DMS53 (cell line): Measurements from ENCODE around the gene RABL6.
"Not testable (repeated sequence)": the region's sequence is repeated elsewhere in the genome, so short reads cannot be mapped to it uniquely, and the experiment has no call there.

ENCODE experiments used
- DNase-seq: peaks from one replicate; lab custom pipeline; 2025; lab: John Stamatoyannopoulos, UW

The RABL6 gene

DNA sequence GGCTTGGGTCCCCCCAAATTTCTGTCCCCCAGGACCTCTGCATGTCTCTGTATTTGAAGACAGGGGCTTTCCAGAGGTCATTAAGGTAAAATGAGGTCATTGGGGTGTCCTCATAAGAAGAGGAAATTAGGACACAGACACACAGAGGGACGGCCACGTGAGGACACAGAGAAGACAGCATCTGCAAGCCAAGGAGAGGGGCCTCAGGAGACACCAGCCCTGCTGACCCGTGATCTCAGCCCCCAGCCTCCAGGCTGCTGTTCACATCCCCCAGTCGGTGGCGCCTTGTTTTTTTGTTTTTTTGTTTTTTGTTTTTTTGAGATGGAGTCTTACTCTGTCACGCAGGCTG is 12.8 kb upstream of the RABL6 start:
- no peak for DNase-seq

DNA sequence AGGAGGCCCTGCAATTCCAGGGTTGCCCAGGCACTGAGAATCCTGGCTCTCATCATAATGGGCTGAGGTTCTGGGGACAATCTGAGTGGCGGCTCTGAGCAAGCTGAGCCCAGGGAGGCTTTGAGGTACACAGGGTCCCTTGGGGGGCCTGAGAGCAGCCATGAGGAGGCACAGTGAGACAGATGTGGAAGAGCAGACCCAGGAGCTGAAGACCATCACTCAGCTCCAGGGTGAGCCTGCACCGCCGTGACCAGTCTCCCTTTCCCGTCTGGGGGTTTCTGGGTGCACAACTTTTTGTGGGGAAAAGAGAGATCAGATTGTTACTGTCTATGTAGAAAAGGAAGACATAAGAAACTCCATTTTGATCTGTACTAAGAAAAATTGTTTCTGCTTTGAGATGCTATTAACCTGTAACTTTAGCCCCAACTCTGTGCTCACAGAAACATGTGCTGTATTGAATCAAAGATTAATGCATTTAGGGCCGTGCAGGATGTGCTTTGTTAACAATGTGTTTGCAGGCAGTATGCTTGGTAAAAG is 11.4 kb upstream of the RABL6 start, which contains the start of gene CCDC183:
CCDC183 (plus strand) TSS at position 101 of the 537 bp plus-strand sequence; CDS start at position 161, 60 bp downstream.
- DNase-seq, result no peak

DNA sequence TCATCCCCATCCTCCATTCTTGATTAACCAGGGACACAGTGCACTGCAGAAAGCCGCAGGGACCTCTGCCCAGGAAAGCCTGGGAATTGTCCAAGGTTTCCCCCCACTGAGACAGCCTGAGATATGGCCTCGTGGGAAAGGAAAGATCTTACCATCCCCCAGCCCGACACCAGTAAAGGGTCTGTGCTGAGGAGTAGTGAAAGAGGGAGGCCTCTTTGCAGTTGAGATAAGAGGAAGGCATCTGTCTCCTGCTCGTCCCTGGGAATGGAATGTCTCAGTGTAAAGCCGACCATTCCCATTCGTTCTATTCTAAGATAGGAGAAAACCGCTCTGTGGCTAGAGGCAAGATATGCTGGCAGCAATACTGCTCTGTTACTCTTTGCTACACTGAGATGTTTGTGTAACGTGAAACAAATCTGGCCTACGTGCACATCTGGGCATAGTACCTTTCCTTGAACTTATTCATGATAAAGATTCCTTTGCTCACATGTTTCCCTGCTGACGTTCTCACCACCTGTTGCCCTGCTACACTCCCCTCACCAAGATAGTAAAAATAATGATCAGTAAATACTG is 10.9 kb upstream of the RABL6 start:
- DNase-seq, result not testable (repeated sequence)

DNA sequence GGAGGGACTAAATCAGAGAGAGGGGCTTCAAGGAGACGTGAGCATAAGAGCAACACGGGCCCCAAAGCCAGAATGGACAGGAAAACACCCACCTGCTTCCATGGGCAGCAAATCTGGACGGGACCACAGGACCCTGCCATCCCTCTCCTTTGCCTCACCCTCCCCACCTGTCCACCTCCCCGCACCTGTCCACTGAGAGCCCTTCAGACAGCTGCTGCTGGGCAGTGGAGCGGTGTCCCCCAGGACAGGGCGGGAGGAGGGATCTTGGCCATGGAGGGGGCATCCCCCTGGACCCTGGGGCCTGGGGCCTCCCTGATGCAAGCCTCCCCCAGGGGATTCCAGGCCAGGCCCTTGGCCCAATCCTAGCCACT is 9.1 kb upstream of the RABL6 start:
- peak; percentile 56 for DNase-seq

DNA sequence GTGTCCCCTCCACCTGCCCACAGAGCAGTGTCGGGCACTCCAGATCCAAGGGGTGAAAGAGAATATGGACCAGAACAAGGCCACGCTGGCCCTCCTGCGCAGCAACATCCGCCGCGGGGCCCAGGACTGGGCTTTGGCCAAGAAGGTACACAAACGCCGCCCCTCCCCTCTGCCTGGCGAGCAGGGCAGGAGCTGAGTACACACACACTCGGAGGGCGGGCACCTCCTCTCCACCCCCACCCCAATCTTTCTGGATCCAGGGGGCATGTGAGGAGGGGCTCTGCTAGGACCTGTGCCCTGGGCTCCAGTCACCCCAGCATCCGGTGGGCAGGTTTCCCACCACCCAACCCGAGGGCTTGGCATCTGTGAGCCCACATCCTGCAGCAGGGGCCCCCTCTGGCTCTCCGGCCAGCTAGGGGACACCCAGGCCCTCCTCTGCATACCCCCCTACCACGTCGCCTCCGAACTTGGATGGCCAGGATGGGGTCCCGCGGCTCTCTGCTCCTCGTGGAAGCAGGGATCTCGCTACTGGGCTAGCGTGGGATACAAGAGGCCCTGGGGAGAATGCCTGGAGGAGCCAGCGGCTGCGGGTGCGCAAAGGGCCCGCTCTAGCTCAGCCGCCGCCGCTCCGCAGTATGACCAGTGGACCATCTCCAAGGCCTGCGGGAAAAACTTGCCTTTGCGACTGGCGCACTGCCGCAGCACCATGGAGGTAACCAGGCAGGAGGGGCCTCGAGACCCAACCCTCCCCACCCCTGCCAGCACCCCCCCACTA is 8.5 kb upstream of the RABL6 start:
- DNase-seq, result peak; percentile 90

DNA sequence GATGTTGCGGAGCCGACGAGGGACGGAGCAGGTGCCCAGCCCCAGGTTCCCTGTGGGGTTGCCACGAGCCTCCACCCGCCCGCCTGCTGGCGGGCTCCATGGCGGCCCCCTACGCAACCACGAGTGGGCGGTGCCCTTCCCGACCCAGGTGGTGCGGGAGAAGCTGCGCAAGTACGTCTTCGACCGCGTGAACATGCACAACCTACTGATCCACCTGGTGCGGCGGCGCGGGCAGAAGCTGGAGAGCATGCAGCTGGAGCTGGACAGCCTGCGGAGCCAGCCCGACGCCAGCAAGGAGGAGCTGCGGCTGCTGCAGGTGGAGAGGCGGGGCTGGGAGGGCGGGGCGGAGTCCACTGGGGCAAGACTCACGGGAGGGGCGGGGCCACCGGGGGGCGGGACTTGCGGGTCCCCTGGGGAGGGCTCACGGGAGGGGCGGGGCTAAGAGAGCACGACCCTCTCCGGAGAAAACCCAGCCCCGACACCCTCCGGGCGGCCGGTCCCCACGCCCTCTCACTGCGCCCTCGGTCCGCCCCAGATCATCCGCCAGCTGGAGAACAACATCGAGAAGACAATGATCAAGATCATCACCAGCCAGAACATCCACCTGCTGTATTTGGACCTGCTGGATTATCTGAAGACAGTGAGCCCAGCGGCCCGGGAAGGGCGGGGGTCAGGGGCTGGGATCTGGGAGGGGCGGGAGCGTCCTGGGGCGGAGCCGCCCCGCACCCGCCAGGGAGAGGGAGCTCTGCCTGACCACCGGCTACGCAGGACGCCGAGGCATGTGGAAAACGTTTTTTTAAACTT is 7.7 kb upstream of the RABL6 start:
- DNase-seq, result peak; percentile 99

DNA sequence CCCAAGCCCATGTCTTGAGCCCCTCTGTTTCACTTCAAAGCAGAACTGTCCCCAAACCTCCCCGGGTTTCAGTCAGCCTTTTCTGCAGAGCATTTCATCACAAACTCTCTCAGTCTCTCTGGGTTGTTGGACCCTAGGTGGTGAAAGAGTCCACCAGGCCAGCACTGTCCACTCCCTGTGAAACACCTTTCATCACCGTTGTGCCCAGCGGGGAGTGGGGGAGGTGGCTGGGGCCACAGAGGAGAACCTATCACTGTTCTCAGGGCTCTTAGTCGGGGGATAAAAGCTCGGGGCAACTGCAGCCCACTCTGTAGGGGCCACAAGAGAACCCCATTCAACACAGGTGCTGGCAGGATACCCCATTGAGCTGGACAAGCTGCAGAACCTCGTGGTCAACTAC is 5.4 kb upstream of the RABL6 start:
- DNase-seq, result no peak

DNA sequence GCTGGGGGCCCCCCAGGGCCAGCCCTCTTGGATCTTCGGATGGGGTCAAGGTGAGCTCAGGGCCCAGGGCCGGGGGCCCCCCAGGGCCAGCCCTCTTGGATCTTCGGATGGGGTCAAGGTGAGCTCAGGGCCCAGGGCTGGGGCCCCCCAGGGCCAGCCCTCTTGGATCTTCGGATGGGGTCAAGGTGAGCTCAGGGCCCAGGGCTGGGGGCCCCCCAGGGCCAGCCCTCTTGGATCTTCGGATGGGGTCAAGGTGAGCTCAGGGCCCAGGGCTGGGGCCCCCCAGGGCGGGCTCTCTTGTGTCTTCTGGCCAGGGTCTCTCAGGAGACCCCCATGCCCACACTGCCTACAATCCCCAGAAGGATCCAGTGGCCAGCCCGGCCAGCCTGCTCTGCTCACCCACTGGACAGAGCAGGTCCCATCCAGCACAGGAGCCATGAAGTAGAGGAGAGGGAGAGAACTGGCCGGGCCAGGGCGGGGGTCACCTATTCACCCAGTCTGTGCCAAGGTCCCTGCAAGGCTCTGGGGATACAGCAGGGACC is 4.7 kb upstream of the RABL6 start:
- DNase-seq, result not testable (repeated sequence)

DNA sequence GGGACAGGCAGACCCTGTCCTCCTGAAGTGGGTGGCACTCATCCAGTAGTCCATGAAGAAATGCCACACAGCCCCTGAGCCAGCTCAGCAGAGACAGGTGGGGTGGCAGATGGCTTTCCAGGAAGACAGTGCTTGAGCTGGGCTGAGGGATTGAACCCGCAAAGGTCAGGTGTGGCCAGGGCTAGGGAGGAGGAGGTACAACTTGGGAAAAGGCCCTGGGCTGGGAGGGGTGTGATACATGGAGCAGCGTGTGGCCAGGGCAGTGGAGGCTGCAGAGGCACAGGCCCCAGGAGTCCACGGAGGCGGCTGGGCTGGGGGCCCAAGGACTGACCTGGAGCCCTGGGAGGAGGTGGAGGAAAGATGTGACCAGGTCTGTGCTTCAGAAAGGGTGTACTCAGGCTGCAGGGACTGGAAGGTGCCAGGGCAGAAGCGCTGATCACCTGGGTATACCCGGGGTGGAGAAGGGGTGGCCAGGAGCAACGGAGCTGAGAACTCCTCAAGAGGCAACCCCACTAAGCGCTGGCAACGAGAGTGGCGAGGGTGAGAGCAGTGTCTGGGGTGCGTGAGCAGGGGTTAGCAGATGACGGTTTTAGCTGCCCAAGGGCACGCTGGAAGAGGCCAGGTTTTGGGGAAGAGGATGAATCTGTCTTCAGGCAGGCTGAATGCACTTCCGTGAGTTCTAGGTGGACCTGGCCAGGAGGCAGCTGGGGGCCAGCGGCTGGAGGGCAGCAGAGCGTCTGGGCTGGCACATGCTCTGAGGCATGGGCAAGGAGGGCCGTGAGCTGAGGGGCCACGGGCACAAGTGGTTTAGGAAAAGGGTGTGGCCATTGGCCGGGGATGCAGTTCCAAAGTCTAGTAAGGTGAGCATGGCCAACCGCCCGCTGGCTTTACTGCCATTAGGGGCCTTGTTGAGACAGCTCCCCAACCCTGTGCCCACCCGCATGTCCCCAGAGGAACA is 3.9 kb upstream of the RABL6 start:
- no peak for DNase-seq

DNA sequence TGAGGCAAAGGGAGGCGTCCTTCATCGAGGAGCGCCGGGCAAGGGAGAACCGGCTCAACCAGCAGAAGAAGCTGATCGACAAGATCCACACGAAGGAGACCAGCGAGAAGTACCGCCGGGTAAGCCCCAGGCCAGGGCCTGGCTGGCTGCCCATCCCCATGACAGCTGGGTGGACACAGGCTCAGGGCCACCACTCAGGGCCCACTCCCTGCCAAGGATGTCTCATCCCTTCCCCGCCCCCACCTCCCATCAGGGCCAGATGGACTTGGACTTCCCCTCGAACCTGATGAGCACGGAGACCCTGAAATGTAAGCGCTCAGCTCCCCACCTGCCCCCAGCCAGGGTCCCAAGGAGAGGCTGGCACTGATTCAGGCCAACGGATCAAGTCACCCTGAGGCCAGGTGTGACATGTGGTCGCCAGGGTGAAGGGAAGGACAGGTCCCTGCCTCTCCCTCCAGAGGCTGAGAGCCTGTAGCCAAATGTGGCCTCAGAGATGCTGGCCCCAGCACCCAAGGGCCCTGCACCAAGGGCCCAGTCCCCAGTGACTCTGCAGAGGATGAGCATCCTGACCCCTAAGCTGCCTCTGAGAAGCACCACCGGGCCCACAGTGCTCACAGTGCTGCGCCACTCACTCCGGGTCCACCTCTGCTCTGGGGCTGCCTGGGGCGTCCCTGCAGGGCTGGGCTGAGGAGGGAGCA is 3.1 kb upstream of the RABL6 start:
- DNase-seq, result no peak

GRCh38 chr9:136805207-136805740 is 2.5 kb upstream of the RABL6 start:
- DNase-seq, result no peak

- no peak for DNase-seq
These were observed 1.7 kb upstream of the RABL6 start for GRCh38 chr9:136806067-136806466.

GRCh38 chr9:136806631-136807201 is 1.0 kb upstream of the RABL6 start:
- DNase-seq, result peak; percentile 46

- peak; percentile 65 for DNase-seq
These were observed 492 bp downstream of the RABL6 start for GRCh38 chr9:136808075-136808805.

GRCh38 chr9:136808806-136809158 is 1.0 kb downstream of the RABL6 start:
- peak; percentile 65 for DNase-seq

DNA sequence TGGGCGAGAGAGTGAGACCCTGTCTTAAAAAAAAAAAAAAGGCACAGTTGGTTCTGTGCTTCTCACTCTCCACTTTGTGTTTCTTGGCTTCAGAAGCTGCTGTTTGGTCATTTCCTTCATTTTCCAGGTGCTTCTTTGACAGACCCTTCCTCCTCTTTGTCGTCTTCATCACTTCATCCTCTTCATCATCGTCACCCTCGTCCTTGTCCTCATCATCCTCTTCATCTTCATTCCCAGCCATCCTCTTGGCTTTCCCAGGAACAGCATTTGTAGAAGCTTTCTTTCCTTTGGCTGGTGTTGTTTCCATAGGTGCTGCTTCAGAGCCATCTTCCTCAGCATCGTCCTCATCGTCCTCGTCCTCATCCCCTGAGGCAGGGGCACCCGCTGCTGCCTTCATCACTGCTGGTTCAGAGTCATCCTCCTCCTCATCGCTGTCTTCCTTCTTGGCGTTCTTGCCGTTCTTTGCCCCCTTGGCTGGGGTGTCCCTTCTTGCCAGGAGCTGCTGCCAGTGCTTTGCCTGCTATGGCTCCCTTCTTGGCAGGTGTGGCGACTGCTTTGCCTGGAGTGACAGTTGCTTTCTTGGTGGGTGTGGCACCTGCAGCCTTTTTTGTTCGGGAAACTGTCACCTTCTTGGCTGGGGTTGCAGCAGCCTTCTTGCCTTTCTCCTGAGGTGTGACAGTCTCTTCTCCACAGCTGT is 7.1 kb downstream of the RABL6 start:
- no peak for DNase-seq

GRCh38 chr9:136815422-136815782 is 7.7 kb downstream of the RABL6 start:
- DNase-seq, result no peak

DNA sequence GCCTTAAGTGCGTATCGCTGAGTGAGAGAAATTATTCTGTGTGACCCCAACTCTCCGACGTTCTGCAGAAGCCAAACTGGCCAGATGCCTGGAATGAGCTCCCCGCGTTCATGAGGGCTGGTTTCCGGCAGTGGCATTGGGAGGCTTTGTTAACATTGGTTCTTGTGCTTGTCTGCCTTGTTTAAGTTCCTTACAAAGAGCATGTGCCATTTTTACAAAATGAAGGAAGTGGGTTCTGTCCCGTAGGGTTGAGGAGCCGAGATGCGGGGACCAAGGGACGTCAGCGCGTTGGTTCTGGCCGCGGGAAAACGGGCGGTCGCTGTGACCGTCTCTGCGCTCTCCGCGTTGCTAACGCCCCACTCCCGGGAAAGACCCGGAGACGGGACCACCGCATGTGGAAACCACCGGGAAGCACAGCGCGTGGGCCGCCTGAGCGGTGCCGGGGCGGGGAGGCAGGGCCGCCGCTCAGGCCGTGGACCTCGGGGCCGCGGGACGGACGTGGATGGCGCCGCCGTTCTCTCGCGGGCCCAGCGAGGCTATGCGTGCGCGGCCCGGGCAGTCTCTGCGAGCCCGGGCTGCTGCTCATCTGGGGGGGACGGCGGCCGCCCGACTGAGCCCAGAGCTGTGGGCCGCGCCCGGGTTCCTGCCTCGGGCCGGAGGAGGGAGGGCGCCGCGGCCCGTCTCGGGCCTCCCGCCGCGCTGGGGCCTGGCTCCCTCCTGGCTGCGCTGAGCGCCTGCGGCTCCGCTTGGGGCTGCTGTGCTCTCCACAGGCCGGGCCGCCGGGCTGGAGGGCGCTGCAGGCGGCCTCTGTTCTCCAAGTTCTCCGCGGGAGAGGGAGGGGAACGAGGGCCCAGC is 13.4 kb downstream of the RABL6 start:
- no peak for DNase-seq
